GM13976 (cell line): ENCODE data around the gene ZPLD1.

Experiments used
- DNase-seq: peaks from one replicate; pipeline ENCODE4 v3.0.0; 2012; ENCODE audit warnings: low spot score
- CTCF ChIP-seq: IDR thresholded peaks from 2 replicates; pipeline ENCODE4 v1.5.1; 2012; ENCODE audit warnings: borderline replicate concordance, mild to moderate bottlenecking; ENCODE audit not compliant: insufficient read depth; ENCODE audit errors: extremely low read depth, missing control alignments, control extremely low read depth
- in situ Hi-C: fragments of 300-500 bp; cut with MboI; formaldehyde crosslinking; loops from one replicate; pipeline ENCODE4 v1.12.0; 2022; ENCODE audit warnings: low sequenced_read_pairs, mixed read lengths, inconsistent platforms; ENCODE audit not compliant: unreplicated experiment

ZPLD1 gene

GRCh38 chr3:102398666-102399065 lies 36.1 kb upstream of the ZPLD1 start:
- DNase-seq, result no peak
- in situ Hi-C loops, result no loop called here
- no peak for TF ChIP-seq CTCF

- DNase-seq, result no peak
Observed at GRCh38 chr3:102400142-102400541, 34.7 kb upstream of the ZPLD1 start.

GRCh38 chr3:102400766-102401165 lies 34.0 kb upstream of the ZPLD1 start:
- in situ Hi-C loops, result no loop called here
- no peak for DNase-seq
- no peak for TF ChIP-seq CTCF

More at GRCh38 chr3:102400142-102400541, 34.7 kb upstream of the ZPLD1 start:
- TF ChIP-seq CTCF, result no peak
- in situ Hi-C loops, result no loop called here

- in situ Hi-C loops, result no loop called here
- no peak for DNase-seq
- no peak for TF ChIP-seq CTCF
Observed at GRCh38 chr3:102410616-102411015, 24.2 kb upstream of the ZPLD1 start.

- in situ Hi-C loops, result no loop called here
- DNase-seq, result no peak
- TF ChIP-seq CTCF, result no peak
Observed at GRCh38 chr3:102415553-102415952, 19.3 kb upstream of the ZPLD1 start.

- DNase-seq, result no peak
- in situ Hi-C loops, result no loop called here
- TF ChIP-seq CTCF, result no peak
Observed at GRCh38 chr3:102419786-102420185, 15.0 kb upstream of the ZPLD1 start.

GRCh38 chr3:102441832-102442231 lies 7.0 kb downstream of the ZPLD1 start:
- no peak for TF ChIP-seq CTCF
- in situ Hi-C loops, result no loop called here
- no peak for DNase-seq
